OCI-LY1 (cell line): ENCODE results near the gene TGFBR3L.

Source experiments
- CTCF ChIP-seq: fragments of 200-600 bp; sonication (generic), shearing (Covaris generic); IDR thresholded peaks from 2 replicates; pipeline ENCODE4 v1.5.1; 2017; ENCODE audit warnings: mild to moderate bottlenecking, antibody characterized with exemption, low read length, moderate library complexity, mixed read lengths
- EZH2 ChIP-seq: fragments of 200-600 bp; sonication (generic), shearing (Covaris generic); IDR thresholded peaks from 2 replicates; pipeline ENCODE4 v1.8.0; 2017; ENCODE audit warnings: borderline replicate concordance, mixed run types, mild to moderate bottlenecking, antibody characterized with exemption, low read length, moderate library complexity, mixed read lengths

- TF ChIP-seq CTCF, result peak; percentile 69
- no peak for TF ChIP-seq EZH2
These were observed 45.8 kb upstream of the TGFBR3L start for GRCh38 chr19:7868671-7869452.
